HEK293 (cell line): Measurements from ENCODE around the gene CD46.
"Not testable (repeated sequence)": the region's sequence is repeated elsewhere in the genome, so short reads cannot be mapped to it uniquely, and the experiment has no call there.

Experiments used
- ZNF549 ChIP-seq: fragments of 450-650 bp; IDR thresholded peaks from 2 replicates; pipeline ENCODE4 v1.5.1; 2018; ENCODE audit warnings: missing biosample characterization, missing genetic modification characterization, mild to moderate bottlenecking, inconsistent platforms, moderate library complexity
- TF ChIP-seq, protein P1 (sequence below): fragments of 450-650 bp; formaldehyde crosslinking; IDR thresholded peaks from 2 replicates; pipeline ENCODE4 v1.5.1; 2016; ENCODE audit warnings: missing biosample characterization, missing genetic modification characterization

DNA sequence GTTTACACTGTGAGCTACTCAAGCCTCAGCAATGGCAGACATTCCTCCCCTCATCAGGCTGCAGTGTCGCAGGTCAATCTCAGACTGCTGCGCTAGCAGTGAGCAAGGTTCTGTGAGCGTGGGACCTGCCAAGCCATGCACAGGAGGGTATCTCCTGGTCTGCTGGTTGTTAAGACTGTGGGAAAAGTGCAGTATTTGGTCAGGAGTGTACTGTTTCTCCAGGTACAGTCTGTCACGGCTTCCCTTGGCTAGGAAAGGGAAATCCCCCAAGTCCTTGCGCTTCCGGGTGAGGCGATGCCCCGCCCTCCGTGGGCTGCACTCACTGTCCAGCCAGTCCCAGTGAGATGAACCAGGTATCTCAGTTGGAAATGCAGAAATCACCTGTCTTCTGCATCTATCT, 24.2 kb downstream of the CD46 start:
- TF ChIP-seq ZNF549 (tag by site-specific recombination), result not testable (repeated sequence)
- TF ChIP-seq, protein P1, sequence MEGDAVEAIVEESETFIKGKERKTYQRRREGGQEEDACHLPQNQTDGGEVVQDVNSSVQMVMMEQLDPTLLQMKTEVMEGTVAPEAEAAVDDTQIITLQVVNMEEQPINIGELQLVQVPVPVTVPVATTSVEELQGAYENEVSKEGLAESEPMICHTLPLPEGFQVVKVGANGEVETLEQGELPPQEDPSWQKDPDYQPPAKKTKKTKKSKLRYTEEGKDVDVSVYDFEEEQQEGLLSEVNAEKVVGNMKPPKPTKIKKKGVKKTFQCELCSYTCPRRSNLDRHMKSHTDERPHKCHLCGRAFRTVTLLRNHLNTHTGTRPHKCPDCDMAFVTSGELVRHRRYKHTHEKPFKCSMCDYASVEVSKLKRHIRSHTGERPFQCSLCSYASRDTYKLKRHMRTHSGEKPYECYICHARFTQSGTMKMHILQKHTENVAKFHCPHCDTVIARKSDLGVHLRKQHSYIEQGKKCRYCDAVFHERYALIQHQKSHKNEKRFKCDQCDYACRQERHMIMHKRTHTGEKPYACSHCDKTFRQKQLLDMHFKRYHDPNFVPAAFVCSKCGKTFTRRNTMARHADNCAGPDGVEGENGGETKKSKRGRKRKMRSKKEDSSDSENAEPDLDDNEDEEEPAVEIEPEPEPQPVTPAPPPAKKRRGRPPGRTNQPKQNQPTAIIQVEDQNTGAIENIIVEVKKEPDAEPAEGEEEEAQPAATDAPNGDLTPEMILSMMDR (tag by site-specific recombination), result not testable (repeated sequence)
